Common myeloid progenitor, CD34-positive (primary cell): ENCODE measurements around the gene RAPGEF5.

Experiments
- CTCF ChIA-PET: fragments of 350-600 bp; sonication (Branson Sonifier 250); formaldehyde crosslinking; loops from one replicate; lab custom pipeline; 2021; ENCODE audit warnings: antibody characterized with exemption; lab: Charles Lee
- POLR2A ChIA-PET: fragments of 350-600 bp; sonication (Branson Sonifier 250); formaldehyde crosslinking; loops from one replicate; lab custom pipeline; 2021; ENCODE audit warnings: antibody characterized with exemption; lab: Charles Lee
- DNase-seq, 3 donors: peaks; one replicate each; pipeline versions ENCODE4 v3.0.0 to v3.0.0-alpha.2; 2013
- H3K27ac ChIP-seq, 2 experiments: 1 replicate in 1 of 2; 2 replicates in 1 of 2; pipeline ENCODE4 v1.7.0; 2013; ENCODE audit warnings: inconsistent platforms in 2 of 2, low read length in 2 of 2, mild to moderate bottlenecking in 2 of 2, low read depth in 1 of 2, moderate library complexity in 1 of 2; ENCODE audit not compliant: severe bottlenecking in 2 of 2, insufficient read depth in 1 of 2, poor library complexity in 1 of 2
- H3K27me3 ChIP-seq, 5 experiments: replicated peaks in 2 of 5; 1 replicate in 3 of 5; 2 replicates in 2 of 5; pipeline versions ENCODE4 v1.6.1 to v1.7.0; 2013; ENCODE audit warnings: low read length in 4 of 5, mild to moderate bottlenecking in 2 of 5, moderate library complexity in 2 of 5, inconsistent platforms in 1 of 5; ENCODE audit not compliant: insufficient read depth in 5 of 5, control insufficient read depth in 4 of 5
- H3K36me3 ChIP-seq, 4 experiments: 1 replicate in 2 of 4; 2 replicates in 2 of 4; pipeline versions ENCODE4 v1.6.1 to v1.7.0; 2013; ENCODE audit warnings: low read length in 3 of 4, control low read depth in 1 of 4, mild to moderate bottlenecking in 1 of 4; ENCODE audit not compliant: control insufficient read depth in 4 of 4, insufficient read depth in 4 of 4
- H3K4me1 ChIP-seq, 4 experiments: 1 replicate in 3 of 4; 2 replicates in 1 of 4; pipeline versions ENCODE4 v1.6.1 to v1.7.1; 2013; ENCODE audit warnings: low read length in 3 of 4, mild to moderate bottlenecking in 3 of 4, control low read depth in 1 of 4, inconsistent platforms in 1 of 4, moderate library complexity in 1 of 4; ENCODE audit not compliant: control insufficient read depth in 4 of 4, insufficient read depth in 4 of 4; ENCODE audit errors: control extremely low read depth in 1 of 4
- H3K4me3 ChIP-seq, 7 experiments: 1 replicate in 4 of 7; 2 replicates in 3 of 7; pipeline versions ENCODE4 v1.5.1 to v1.7.0; 2013; ENCODE audit warnings: mild to moderate bottlenecking in 7 of 7, low read length in 6 of 7, moderate library complexity in 6 of 7, inconsistent platforms in 2 of 7, low read depth in 2 of 7, control low read depth in 1 of 7; ENCODE audit not compliant: insufficient read depth in 4 of 7, control insufficient read depth in 1 of 7; ENCODE audit errors: extremely low read depth in 1 of 7
- H3K9me3 ChIP-seq, 5 experiments: 1 replicate in 4 of 5; 2 replicates in 1 of 5; pipeline versions ENCODE4 v1.6.1 to v1.7.1; 2013; ENCODE audit warnings: low read length in 4 of 5, mild to moderate bottlenecking in 2 of 5, inconsistent platforms in 1 of 5, low read depth in 1 of 5, moderate library complexity in 1 of 5; ENCODE audit not compliant: control insufficient read depth in 4 of 5, insufficient read depth in 2 of 5; ENCODE audit errors: control extremely low read depth in 1 of 5
- WGBS: methylation state at CpG from one replicate; pipeline ENCODE4 v1.1.5; 2013; ENCODE audit not compliant: insufficient coverage; 5-methylcytosine and 5-hydroxymethylcytosine counted together

Gene RAPGEF5

DNA sequence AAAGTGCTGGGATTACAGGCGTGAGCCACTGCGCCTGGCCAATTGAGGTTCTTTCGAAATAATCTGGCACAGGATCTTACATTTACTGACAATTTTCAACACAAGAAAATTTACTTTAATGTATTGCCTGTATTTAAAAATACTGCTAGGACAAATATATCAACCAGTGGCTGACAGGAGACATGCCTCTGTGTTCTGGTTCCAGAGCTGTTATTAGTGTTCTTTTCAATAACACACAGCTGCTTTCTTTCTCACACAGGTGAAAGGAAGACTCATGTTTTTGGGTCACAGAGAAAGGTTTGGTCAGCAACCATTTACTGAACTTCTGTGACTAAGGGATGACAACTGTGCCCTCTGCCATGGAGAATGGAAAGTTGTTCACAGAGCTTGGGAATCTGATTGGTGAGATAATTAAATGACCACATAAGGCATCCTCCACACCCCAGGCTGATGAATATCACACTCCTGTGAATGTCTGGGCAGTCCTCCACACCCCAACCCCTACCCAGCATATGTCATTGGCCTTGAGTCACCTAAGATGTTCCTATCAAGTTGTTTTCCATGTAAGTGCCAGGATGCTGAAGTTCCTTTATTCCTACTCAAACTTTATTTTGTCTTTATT lies 180.1 kb downstream of the RAPGEF5 start:
- Histone ChIP-seq H3K36me3 (no peaks in the 10 kb centered on the region), H3K4me3 (no peak overlapping the region), H3K27ac (no peak overlapping the region), H3K9me3 (peaks cover 0 to 11% (median 0%) of the 10 kb centered on the region in 5 experiments), H3K4me1 (peaks cover 6 to 22% (median 15%) of the 10 kb centered on the region in 4 experiments), H3K27me3 (no peaks in the 10 kb centered on the region)
- no CpG with 5 or more reads among the region's 3 CpGs for WGBS
- DNase-seq: no peak
- POLR2A ChIA-PET: no interaction called here
- CTCF ChIA-PET: no interaction called here

DNA sequence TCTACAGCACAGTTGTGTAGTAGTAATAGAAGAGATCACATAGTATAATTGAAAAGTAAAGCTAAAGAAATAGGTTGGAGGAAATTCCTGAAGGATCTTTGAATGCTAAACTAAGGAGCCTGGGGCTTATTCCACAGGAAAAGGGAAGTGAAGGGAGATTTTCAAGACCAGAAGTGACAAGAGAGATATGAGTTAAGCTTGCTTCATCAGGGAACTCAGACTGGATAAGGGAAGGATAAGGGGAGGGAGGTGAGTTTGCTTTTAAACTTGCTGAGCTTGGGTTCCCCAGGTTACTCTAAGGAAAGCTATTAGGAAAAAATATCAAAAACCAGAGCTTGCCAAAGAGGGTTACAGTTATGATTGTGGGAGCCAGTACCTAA lies 182.4 kb downstream of the RAPGEF5 start:
- peak overlapping the region; percentile 48 to 85 for H3K27ac ChIP-seq
- DNase-seq: no peak
- peaks cover 6 to 22% (median 15%) of the 10 kb centered on the region in 4 experiments for H3K4me1 ChIP-seq
- H3K9me3 ChIP-seq: peaks cover 0 to 2% (median 0%) of the 10 kb centered on the region in 5 experiments
- POLR2A ChIA-PET: no interaction called here
- no peaks in the 10 kb centered on the region for H3K36me3 ChIP-seq
- CTCF ChIA-PET: no interaction called here
- peak overlapping the region in 2 of 7 experiments; percentile 13 to 17 for H3K4me3 ChIP-seq
- no peaks in the 10 kb centered on the region for H3K27me3 ChIP-seq

DNA sequence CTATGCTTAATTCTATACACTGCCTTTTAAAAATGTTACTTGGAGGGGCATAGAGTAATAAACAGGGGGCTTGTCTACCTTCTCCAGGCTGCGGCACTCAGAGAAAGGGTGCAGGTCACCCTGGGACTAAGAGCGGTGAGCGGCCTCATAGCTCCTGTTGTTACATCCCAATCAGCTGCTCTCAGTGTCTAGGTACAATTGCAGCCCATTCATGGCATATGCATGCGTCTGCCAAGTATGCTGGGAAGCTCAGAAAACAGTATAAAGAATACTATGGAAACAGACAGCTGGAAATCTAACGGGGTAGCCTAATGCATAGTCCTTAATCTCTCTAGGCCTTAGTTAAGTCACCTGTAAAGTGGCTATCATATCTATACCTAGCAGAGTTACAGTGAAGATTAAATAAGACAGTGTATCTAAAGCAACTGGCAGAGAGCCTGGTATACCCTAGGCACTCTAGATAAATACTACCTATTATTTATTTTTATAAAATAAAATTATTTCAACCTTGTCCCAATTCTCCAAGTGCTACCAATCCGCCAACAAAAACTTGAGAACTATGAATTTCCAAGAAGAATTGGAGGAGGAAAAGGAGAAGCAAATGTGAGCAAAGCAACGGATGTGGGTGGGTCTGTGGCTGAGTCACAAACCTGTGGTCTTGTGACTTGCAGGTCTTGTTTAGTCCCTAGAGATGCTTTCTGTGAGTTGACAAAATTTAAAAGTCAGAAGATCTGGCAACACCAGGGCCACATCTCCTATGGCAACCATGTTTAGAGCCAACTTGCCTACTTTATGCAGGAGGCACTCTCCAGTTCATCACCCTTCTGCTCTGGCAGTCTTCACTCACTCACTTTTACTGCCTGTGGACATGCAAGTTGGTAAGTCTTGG lies 183.0 kb downstream of the RAPGEF5 start:
- Histone ChIP-seq H3K4me3 (peak overlapping the region in 1 of 7 experiments; percentile 13), H3K9me3 (no peaks in the 10 kb centered on the region), H3K27me3 (no peaks in the 10 kb centered on the region), H3K4me1 (peaks cover 6 to 22% (median 15%) of the 10 kb centered on the region in 4 experiments), H3K36me3 (no peaks in the 10 kb centered on the region), H3K27ac (peak overlapping the region; percentile 48 to 85)
- ChIA-PET CTCF (interaction anchor here (0.7 to 2.3 kb wide), 4 partner anchors 15 to 52 kb away, joined by 3 to 7 read pairs (median 4); no protein-coding TSS in a partner anchor), POLR2A (no interaction called here)
- DNase-seq: peak; percentile 84 to 98 (median 96)
- 65% methylated on average over 6 of the region's 7 CpGs for WGBS

DNA sequence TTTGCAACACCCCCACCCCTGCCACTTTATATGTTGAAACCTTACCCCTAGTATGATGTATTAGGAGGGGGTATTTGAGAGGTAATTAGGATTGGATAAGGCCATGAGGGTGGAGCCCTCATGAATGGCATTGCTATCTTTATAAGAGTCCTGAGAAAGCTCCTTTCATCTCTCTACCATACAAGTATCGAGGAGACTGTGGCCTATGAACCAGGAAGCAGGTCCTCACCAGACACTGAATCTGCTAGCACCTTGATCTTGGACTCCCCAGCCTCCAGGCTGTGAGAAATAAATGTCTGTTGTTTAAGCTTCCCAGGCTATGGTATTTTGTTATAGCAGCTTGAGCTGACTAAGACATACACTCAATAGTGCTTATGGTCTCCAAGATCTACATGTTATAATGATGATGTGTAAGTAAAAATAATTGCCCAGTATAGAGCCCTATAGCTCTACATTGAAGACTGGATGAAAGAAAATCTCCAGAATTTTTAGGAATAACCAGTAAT lies 188.8 kb downstream of the RAPGEF5 start:
- CTCF ChIA-PET: interaction anchor here (0.9 to 1.1 kb wide), 2 partner anchors 10 to 59 kb away, joined by 3 to 4 read pairs; no protein-coding TSS in a partner anchor
- no peak overlapping the region for H3K27ac ChIP-seq
- peaks cover 0 to 5% (median 0%) of the 10 kb centered on the region in 4 experiments for H3K4me1 ChIP-seq
- POLR2A ChIA-PET: no interaction called here
- no peak overlapping the region for H3K4me3 ChIP-seq
- H3K36me3 ChIP-seq: no peaks in the 10 kb centered on the region
- no peaks in the 10 kb centered on the region for H3K9me3 ChIP-seq
- no peaks in the 10 kb centered on the region for H3K27me3 ChIP-seq
- no CpG with 5 or more reads among the region's 1 CpG for WGBS
- DNase-seq: no peak

DNA sequence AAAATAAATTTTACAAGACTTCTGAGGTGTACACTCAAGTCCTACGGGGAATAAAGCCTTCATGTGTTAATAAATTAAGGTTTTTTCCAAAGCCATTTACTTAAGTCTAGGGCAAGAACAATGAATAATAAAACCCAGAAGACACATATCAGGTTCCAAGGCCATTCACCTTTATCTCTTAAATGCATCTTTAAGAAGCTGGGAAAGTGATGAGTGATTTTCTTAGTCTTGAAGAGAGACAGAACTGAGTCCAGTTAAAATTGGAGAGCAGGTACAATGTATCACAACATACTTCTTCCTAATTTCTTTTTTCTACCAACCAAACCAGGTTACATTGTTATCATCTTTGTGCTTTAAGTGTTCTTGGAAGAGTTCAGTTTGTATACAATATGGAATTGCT lies 189.5 kb downstream of the RAPGEF5 start:
- Histone ChIP-seq H3K4me3 (no peak overlapping the region), H3K36me3 (no peaks in the 10 kb centered on the region), H3K27me3 (no peaks in the 10 kb centered on the region), H3K27ac (no peak overlapping the region), H3K9me3 (no peaks in the 10 kb centered on the region), H3K4me1 (no peaks in the 10 kb centered on the region)
- ChIA-PET POLR2A (no interaction called here), CTCF (interaction anchor here (1.1 kb wide), 1 partner anchor 58 kb away, joined by 4 read pairs; no protein-coding TSS in a partner anchor)
- no peak for DNase-seq
- no CpG with 5 or more reads among the region's 1 CpG for WGBS

DNA sequence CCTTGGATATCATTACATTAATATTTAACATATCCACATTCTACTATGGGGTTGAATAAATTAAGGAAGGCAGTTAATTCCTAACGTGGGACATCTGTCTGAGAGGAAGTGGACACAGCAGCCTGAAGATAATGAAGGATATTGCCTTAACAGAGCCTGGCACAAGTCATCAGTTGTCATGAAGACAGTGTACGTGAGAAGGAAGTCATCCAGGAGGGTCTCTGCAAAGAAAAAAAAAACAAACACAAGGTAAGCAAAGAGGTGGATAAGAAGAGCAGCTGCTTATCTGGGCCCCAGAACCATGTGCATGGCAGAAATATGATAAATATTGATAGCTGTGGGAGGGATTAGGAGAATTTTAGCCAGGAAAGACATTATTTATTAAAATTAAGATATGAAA lies 190.0 kb downstream of the RAPGEF5 start:
- Histone ChIP-seq H3K9me3 (no peaks in the 10 kb centered on the region), H3K36me3 (no peaks in the 10 kb centered on the region), H3K27ac (no peak overlapping the region), H3K4me3 (no peak overlapping the region), H3K4me1 (no peaks in the 10 kb centered on the region), H3K27me3 (no peaks in the 10 kb centered on the region)
- WGBS: 49% methylated on average over 2 of the region's 2 CpGs
- ChIA-PET CTCF (interaction anchor here (1.1 kb wide), 1 partner anchor 57 kb away, joined by 4 read pairs; no protein-coding TSS in a partner anchor), POLR2A (no interaction called here)
- DNase-seq: peak in 2 of 3 donors; percentile 6 to 21
